GM10266 (cell line): ENCODE data around the gene CSRP3.
"Not testable (repeated sequence)": the region's sequence is repeated elsewhere in the genome, so short reads cannot be mapped to it uniquely, and the experiment has no call there.

Experiments used
- DNase-seq: peaks from one replicate; pipeline ENCODE4 v3.0.0; 2012; ENCODE audit errors: extremely low spot score
- TF ChIP-seq, protein P1 (sequence below): IDR thresholded peaks from 2 replicates; pipeline ENCODE4 v1.5.1; 2012; ENCODE audit warnings: mild to moderate bottlenecking, low read depth; ENCODE audit not compliant: control insufficient read depth, insufficient read depth; ENCODE audit errors: missing control alignments

CSRP3 gene

GRCh38 chr11:19160847-19161246 is 40.9 kb downstream of the CSRP3 start:
- TF ChIP-seq, protein P1, sequence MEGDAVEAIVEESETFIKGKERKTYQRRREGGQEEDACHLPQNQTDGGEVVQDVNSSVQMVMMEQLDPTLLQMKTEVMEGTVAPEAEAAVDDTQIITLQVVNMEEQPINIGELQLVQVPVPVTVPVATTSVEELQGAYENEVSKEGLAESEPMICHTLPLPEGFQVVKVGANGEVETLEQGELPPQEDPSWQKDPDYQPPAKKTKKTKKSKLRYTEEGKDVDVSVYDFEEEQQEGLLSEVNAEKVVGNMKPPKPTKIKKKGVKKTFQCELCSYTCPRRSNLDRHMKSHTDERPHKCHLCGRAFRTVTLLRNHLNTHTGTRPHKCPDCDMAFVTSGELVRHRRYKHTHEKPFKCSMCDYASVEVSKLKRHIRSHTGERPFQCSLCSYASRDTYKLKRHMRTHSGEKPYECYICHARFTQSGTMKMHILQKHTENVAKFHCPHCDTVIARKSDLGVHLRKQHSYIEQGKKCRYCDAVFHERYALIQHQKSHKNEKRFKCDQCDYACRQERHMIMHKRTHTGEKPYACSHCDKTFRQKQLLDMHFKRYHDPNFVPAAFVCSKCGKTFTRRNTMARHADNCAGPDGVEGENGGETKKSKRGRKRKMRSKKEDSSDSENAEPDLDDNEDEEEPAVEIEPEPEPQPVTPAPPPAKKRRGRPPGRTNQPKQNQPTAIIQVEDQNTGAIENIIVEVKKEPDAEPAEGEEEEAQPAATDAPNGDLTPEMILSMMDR: no peak
- DNase-seq: no peak

DNA sequence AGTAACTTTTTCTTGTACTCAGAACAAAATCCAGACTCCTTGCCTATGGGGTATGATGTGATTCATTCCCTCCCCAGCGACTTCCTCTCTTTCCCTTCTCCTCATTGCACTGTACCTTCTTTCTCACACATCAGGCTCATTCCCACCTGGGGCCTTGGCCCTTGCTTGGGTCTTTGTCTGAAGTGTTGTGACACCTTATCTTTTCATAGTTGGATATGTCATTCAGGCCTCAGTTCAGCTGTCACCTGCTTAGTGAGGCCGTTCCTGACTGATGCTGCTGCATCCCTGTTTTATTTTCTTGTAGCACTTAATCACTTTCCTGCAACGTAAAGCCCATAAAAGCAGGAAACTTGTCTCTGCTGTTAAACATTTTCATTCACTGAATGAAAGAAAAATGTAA is 44.9 kb downstream of the CSRP3 start:
- DNase-seq: no peak
- TF ChIP-seq, protein P1: no peak

- TF ChIP-seq, protein P1: no peak
- no peak for DNase-seq
Measured at GRCh38 chr11:19145319-19145718, 56.5 kb downstream of the CSRP3 start.

- DNase-seq: not testable (repeated sequence)
Measured at GRCh38 chr11:19136884-19137283, 64.9 kb downstream of the CSRP3 start.

GRCh38 chr11:19134004-19134403 is 67.8 kb downstream of the CSRP3 start:
- no peak for DNase-seq
- TF ChIP-seq, protein P1: no peak
